Activated T-cell treated with anti-CD3 and anti-CD28 coated beads, Interleukin-2, amount 50 U/mL, for 1 hour (primary cell): Measurements from ENCODE around the gene SPECC1.
"Not testable (repeated sequence)": the region's sequence is repeated elsewhere in the genome, so short reads cannot be mapped to it uniquely, and the experiment has no call there.

ENCODE experiments used
- DNase-seq: peaks from one replicate; pipeline ENCODE4 v3.0.0-alpha.2; 2020

The SPECC1 gene

GRCh38 chr17:20073055-20073979 lies 64.2 kb downstream of the SPECC1 start:
- peak; percentile 23 for DNase-seq

- no peak for DNase-seq
These were observed 64.8 kb downstream of the SPECC1 start for GRCh38 chr17:20074001-20074400.

GRCh38 chr17:20074489-20074888 lies 65.3 kb downstream of the SPECC1 start:
- no peak for DNase-seq

- not testable (repeated sequence) for DNase-seq
These were observed 67.0 kb downstream of the SPECC1 start for GRCh38 chr17:20076137-20076536.

GRCh38 chr17:20077978-20078685 lies 69.0 kb downstream of the SPECC1 start:
- no peak for DNase-seq

- DNase-seq, result no peak
These were observed 71.4 kb downstream of the SPECC1 start for GRCh38 chr17:20080513-20080912.

GRCh38 chr17:20083156-20083859 lies 74.1 kb downstream of the SPECC1 start:
- DNase-seq, result no peak

- DNase-seq, result no peak
These were observed 75.6 kb downstream of the SPECC1 start for GRCh38 chr17:20084621-20085282.

GRCh38 chr17:20085283-20085845 lies 76.2 kb downstream of the SPECC1 start:
- no peak for DNase-seq

- DNase-seq, result no peak
These were observed 77.4 kb downstream of the SPECC1 start for GRCh38 chr17:20086416-20087076.

GRCh38 chr17:20087538-20088250 lies 78.5 kb downstream of the SPECC1 start:
- DNase-seq, result no peak

- DNase-seq, result no peak
These were observed 80.8 kb downstream of the SPECC1 start for GRCh38 chr17:20089756-20090547.

GRCh38 chr17:20091174-20092029 lies 82.2 kb downstream of the SPECC1 start:
- DNase-seq, result no peak

- no peak for DNase-seq
These were observed 83.2 kb downstream of the SPECC1 start for GRCh38 chr17:20092261-20092867.

- no peak for DNase-seq
These were observed 83.9 kb downstream of the SPECC1 start for GRCh38 chr17:20092973-20093626.

GRCh38 chr17:20094777-20095176 lies 85.6 kb downstream of the SPECC1 start:
- DNase-seq, result no peak

- DNase-seq, result no peak
These were observed 86.3 kb downstream of the SPECC1 start for GRCh38 chr17:20095336-20096080.

GRCh38 chr17:20096430-20096829 lies 87.3 kb downstream of the SPECC1 start:
- no peak for DNase-seq
